DMS 273 (cell line): ENCODE data around the gene RAP1GAP.
A peak's percentile ranks its signal among the peaks of the same experiment; 100 is the strongest.
"Not testable (repeated sequence)": the region's sequence is repeated elsewhere in the genome, so short reads cannot be mapped to it uniquely, and the experiment has no call there.

Source experiments
- DNase-seq: peaks from one replicate; lab custom pipeline; 2025; ENCODE audit not compliant: unreplicated experiment; lab: John Stamatoyannopoulos, UW

RAP1GAP gene

GRCh38 chr1:21680381-21680780, 11.2 kb upstream of the RAP1GAP start:
- no peak for DNase-seq

GRCh38 chr1:21677168-21677567, 8.0 kb upstream of the RAP1GAP start:
- DNase-seq, result no peak

- no peak for DNase-seq
Measured at GRCh38 chr1:21674957-21675356, 5.8 kb upstream of the RAP1GAP start.

GRCh38 chr1:21673853-21674252, 4.7 kb upstream of the RAP1GAP start:
- not testable (repeated sequence) for DNase-seq

GRCh38 chr1:21673277-21673780, 4.2 kb upstream of the RAP1GAP start:
- DNase-seq, result peak; percentile 82

- no peak for DNase-seq
Measured at GRCh38 chr1:21672478-21673276, 3.5 kb upstream of the RAP1GAP start.

- DNase-seq, result no peak
Measured at GRCh38 chr1:21671915-21672314, 2.8 kb upstream of the RAP1GAP start.

- no peak for DNase-seq
Measured at GRCh38 chr1:21670956-21671902, 2.1 kb upstream of the RAP1GAP start.

GRCh38 chr1:21670059-21670881, 1.1 kb upstream of the RAP1GAP start:
- DNase-seq, result no peak

- DNase-seq, result no peak
Measured at GRCh38 chr1:21668951-21669257, 253 bp downstream of the RAP1GAP start.

- DNase-seq, result peak; percentile 27
Measured at GRCh38 chr1:21668232-21668950, 766 bp downstream of the RAP1GAP start.

GRCh38 chr1:21667348-21668231, 1.6 kb downstream of the RAP1GAP start:
- DNase-seq, result no peak

- peak; percentile 54 for DNase-seq
Measured at GRCh38 chr1:21666576-21667320, 2.4 kb downstream of the RAP1GAP start.

- no peak for DNase-seq
Measured at GRCh38 chr1:21665711-21666575, 3.2 kb downstream of the RAP1GAP start.

GRCh38 chr1:21664806-21665588, 4.2 kb downstream of the RAP1GAP start:
- no peak for DNase-seq

GRCh38 chr1:21663951-21664805, 5.0 kb downstream of the RAP1GAP start:
- DNase-seq, result peak; percentile 47
